ENCODE measurements around the gene RBM34. TPM values are rescaled to one million over a fixed set of nuclear protein-coding genes. Genes with fewer than 3 reads are reported as not detected.

RBM34 gene
- total RNA-seq, 1 experiment from 2014 or later, result 184 TPM

DNA sequence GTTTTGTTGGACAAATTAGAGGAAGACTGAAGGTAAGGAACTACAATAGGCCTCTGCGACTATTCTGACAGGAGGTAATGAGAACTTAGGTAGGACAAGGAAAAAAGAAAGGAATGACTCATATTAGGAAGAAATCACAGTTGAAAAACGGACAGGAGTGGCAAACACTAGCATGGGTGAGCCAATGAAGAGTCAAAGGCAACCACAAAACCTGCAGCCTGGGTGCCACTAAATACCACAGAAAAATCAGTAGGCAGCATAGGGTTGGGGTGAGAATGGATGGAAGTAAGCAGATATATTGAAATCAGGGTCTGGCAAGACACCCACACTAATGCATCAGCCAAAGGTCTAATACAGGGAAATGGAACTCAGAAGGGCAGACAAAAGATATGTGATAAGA, 10.0 kb downstream of the RBM34 start:
- H3K4me3 Mint-ChIP-seq (ENCODE audit: unreplicated experiment), result no peak overlapping the region
- H3K9me3 Mint-ChIP-seq (ENCODE audit: unreplicated experiment), result no peaks in the 10 kb centered on the region
- peaks cover 29% of the 10 kb centered on the region for H3K36me3 Mint-ChIP-seq (ENCODE audit: insufficient read depth, unreplicated experiment)
- ChIA-PET CTCF (interaction anchor here (0.6 to 1.0 kb wide), 2 partner anchors 8 to 48 kb away, joined by 3 to 4 read pairs; no protein-coding TSS in a partner anchor), POLR2A (interaction anchor here (0.6 to 3.7 kb wide), 5 partner anchors 10 to 337 kb away, joined by 3 to 26 read pairs (median 3); partner anchors contain the start of gene RBM34)
- no peaks in the 10 kb centered on the region for H3K27me3 Mint-ChIP-seq (ENCODE audit: insufficient read depth, unreplicated experiment)
- TF ChIP-seq, protein P1, sequence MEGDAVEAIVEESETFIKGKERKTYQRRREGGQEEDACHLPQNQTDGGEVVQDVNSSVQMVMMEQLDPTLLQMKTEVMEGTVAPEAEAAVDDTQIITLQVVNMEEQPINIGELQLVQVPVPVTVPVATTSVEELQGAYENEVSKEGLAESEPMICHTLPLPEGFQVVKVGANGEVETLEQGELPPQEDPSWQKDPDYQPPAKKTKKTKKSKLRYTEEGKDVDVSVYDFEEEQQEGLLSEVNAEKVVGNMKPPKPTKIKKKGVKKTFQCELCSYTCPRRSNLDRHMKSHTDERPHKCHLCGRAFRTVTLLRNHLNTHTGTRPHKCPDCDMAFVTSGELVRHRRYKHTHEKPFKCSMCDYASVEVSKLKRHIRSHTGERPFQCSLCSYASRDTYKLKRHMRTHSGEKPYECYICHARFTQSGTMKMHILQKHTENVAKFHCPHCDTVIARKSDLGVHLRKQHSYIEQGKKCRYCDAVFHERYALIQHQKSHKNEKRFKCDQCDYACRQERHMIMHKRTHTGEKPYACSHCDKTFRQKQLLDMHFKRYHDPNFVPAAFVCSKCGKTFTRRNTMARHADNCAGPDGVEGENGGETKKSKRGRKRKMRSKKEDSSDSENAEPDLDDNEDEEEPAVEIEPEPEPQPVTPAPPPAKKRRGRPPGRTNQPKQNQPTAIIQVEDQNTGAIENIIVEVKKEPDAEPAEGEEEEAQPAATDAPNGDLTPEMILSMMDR (IDR thresholded peaks at IDR 0.05; ENCODE audit: unreplicated experiment), result no peak
- no TSS peak for BruUV-seq (replicated peaks)
- peaks cover 12% of the 10 kb centered on the region for H3K4me1 Mint-ChIP-seq (ENCODE audit: insufficient read depth, unreplicated experiment)
- intact Hi-C loops (cut with micrococcal nuclease), result no loop called here
- peak overlapping the region; percentile 5 for H3K27ac Mint-ChIP-seq (ENCODE audit: low read depth, unreplicated experiment)
- DNase-seq (ENCODE audit: unreplicated experiment), result no peak

DNA sequence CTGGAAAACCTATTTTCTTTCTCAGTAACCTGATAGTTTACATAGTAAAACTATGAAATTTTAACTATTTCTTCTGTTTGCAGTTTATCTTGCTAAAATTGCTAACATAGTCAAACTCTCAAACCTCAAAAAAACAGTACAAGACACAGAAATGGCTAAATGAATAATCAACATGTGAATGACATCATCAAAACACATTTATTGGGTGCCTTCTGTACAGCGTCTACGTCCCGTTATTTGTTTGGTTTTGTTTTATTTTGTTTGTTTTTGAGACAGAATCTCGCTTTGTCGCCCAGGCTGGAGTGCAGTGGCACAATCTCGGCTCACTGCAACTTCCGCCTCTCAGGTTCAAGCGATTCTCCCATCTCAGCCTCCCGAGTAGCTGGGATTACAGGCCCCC, 11.2 kb downstream of the RBM34 start:
- Mint-ChIP-seq H3K4me1 (ENCODE audit: insufficient read depth, unreplicated experiment) (peaks cover 12% of the 10 kb centered on the region), H3K36me3 (ENCODE audit: insufficient read depth, unreplicated experiment) (peaks cover 39% of the 10 kb centered on the region), H3K9me3 (ENCODE audit: unreplicated experiment) (no peaks in the 10 kb centered on the region), H3K27me3 (ENCODE audit: insufficient read depth, unreplicated experiment) (no peaks in the 10 kb centered on the region), H3K27ac (ENCODE audit: low read depth, unreplicated experiment) (peak overlapping the region; percentile 5), H3K4me3 (ENCODE audit: unreplicated experiment) (no peak overlapping the region)
- POLR2A ChIA-PET, result interaction anchor here (0.5 to 3.7 kb wide), 5 partner anchors 11 to 860 kb away, joined by 3 to 26 read pairs (median 3); partner anchors contain the start of genes RBM34 and TOMM20
- no peak for DNase-seq (ENCODE audit: unreplicated experiment)
- CTCF ChIA-PET, result interaction anchor here (0.6 kb wide), 1 partner anchor 41 kb away, joined by 3 read pairs; no protein-coding TSS in a partner anchor
- TF ChIP-seq, protein P1 (IDR thresholded peaks at IDR 0.05; ENCODE audit: unreplicated experiment), result no peak
- intact Hi-C loops (cut with micrococcal nuclease), result no loop called here
- no TSS peak for BruUV-seq (replicated peaks)

DNA sequence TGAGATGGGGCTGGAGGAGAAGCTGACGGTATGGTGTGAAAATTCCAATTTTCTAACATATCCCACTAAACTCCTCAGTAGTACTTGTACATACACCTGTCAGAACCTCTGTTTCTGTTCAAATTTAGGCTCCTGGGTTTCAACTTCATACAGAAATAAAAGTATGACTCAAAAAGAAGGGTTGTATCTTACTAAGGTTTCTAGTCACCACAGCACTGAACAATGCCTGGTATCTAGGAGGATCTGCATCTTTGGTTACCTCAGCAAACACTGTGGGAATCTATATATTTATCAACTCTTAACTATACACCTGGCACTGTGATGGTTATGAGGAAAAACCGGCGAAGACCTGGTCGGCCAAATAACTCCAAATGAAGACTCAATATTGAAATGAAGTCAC, 13.8 kb downstream of the RBM34 start:
- H3K36me3 Mint-ChIP-seq (ENCODE audit: insufficient read depth, unreplicated experiment), result peaks cover 64% of the 10 kb centered on the region
- intact Hi-C loops (cut with micrococcal nuclease), result no loop called here
- ChIA-PET CTCF (interaction anchor here (0.6 to 3.5 kb wide), 2 partner anchors 12 to 825 kb away, joined by 3 to 15 read pairs; partner anchors contain the start of gene RBM34), POLR2A (interaction anchor here (0.6 to 4.1 kb wide), 9 partner anchors 8 to 299 kb away, joined by 3 to 30 read pairs (median 4); partner anchors contain the start of gene RBM34)
- BruUV-seq (replicated peaks), result no TSS peak
- DNase-seq (ENCODE audit: unreplicated experiment), result no peak
- H3K4me3 Mint-ChIP-seq (ENCODE audit: unreplicated experiment), result no peak overlapping the region
- H3K4me1 Mint-ChIP-seq (ENCODE audit: insufficient read depth, unreplicated experiment), result peaks cover 12% of the 10 kb centered on the region
- H3K9me3 Mint-ChIP-seq (ENCODE audit: unreplicated experiment), result no peaks in the 10 kb centered on the region
- H3K27ac Mint-ChIP-seq (ENCODE audit: low read depth, unreplicated experiment), result no peak overlapping the region
- H3K27me3 Mint-ChIP-seq (ENCODE audit: insufficient read depth, unreplicated experiment), result no peaks in the 10 kb centered on the region
- TF ChIP-seq, protein P1 (IDR thresholded peaks at IDR 0.05; ENCODE audit: unreplicated experiment), result no peak

DNA sequence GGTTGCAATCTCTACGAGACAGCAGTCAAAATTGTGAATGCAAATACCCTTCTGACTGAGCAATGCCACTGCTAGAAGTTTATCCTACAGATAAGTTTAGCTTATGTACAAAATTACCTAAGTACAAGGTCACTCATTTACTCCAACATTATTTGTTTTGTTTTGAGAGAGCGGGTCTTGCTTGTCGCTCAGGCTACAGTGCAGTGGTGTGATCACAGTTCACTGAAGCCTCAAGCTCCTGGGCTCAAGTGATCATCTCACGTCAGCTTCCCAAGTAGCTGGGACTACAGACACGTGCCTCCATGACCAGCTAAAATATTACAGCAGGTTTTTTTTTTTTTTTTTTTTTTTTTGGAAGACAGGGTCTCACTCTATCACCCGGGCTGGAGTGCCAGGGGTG, 15.4 kb downstream of the RBM34 start:
- DNase-seq (ENCODE audit: unreplicated experiment), result no peak
- BruUV-seq (replicated peaks), result no TSS peak
- no peak overlapping the region for H3K27ac Mint-ChIP-seq (ENCODE audit: low read depth, unreplicated experiment)
- CTCF ChIA-PET, result interaction anchor here (0.5 to 3.5 kb wide), 6 partner anchors 8 to 658 kb away, joined by 3 to 15 read pairs (median 3); partner anchors contain the start of gene RBM34
- intact Hi-C loops (cut with micrococcal nuclease), result no loop called here
- H3K27me3 Mint-ChIP-seq (ENCODE audit: insufficient read depth, unreplicated experiment), result no peaks in the 10 kb centered on the region
- H3K4me1 Mint-ChIP-seq (ENCODE audit: insufficient read depth, unreplicated experiment), result peaks cover 3% of the 10 kb centered on the region
- H3K4me3 Mint-ChIP-seq (ENCODE audit: unreplicated experiment), result no peak overlapping the region
- TF ChIP-seq, protein P1 (IDR thresholded peaks at IDR 0.05; ENCODE audit: unreplicated experiment), result no peak
- POLR2A ChIA-PET, result interaction anchor here (0.7 to 4.1 kb wide), 6 partner anchors 9 to 16 kb away, joined by 3 to 30 read pairs (median 4); partner anchors contain the start of gene RBM34
- no peaks in the 10 kb centered on the region for H3K9me3 Mint-ChIP-seq (ENCODE audit: unreplicated experiment)
- H3K36me3 Mint-ChIP-seq (ENCODE audit: insufficient read depth, unreplicated experiment), result peaks cover 76% of the 10 kb centered on the region
